Esophagus squamous epithelium (tissue), 4 donors: ENCODE results near the gene WDFY3.

Experiments
- CTCF ChIP-seq, 6 experiments: fragments of 450-650 bp in 4 of 6; fragments of 200-600 bp in 2 of 6; sonication (generic) in 2 of 6; IDR thresholded peaks; one replicate each; pipeline ENCODE4 v1.5.1; 2016 to 2019; ENCODE audit warnings: antibody characterized with exemption in 6 of 6, mild to moderate bottlenecking in 4 of 6, moderate library complexity in 4 of 6
- POLR2A ChIP-seq, 4 donors: fragments of 450-650 bp; IDR thresholded peaks; one replicate each; pipeline ENCODE4 v1.6.1; 2017; ENCODE audit warnings: antibody characterized with exemption in 4 of 4, mild to moderate bottlenecking in 4 of 4, moderate library complexity in 3 of 4

- no peak for TF ChIP-seq CTCF (IDR thresholded peaks at IDR 0.05)
- no peak for TF ChIP-seq POLR2A (IDR thresholded peaks at IDR 0.05)
Measured at GRCh38 chr4:84780719-84781118, 185.8 kb downstream of the WDFY3 start.
